B cell (primary cell): Measurements from ENCODE around the gene FMNL2. TPM values are rescaled to one million over a fixed set of nuclear protein-coding genes. Genes with fewer than 3 reads are reported as not detected.

Experiments
- ATAC-seq: fragments of 200-7000 bp; cut with Tn5 transposase; one replicate; pipeline ENCODE4 v1.10.0; 2021; ENCODE audit warnings: low read depth, mild to moderate bottlenecking, moderate number of reproducible peaks, moderate library complexity
- CTCF ChIA-PET: fragments of 350-600 bp; sonication (Branson Sonifier 250); formaldehyde crosslinking; loops from one replicate; lab custom pipeline; 2021; ENCODE audit warnings: antibody characterized with exemption, inconsistent platforms; lab: Charles Lee
- POLR2A ChIA-PET: fragments of 350-600 bp; sonication (Branson Sonifier 250); formaldehyde crosslinking; loops from one replicate; lab custom pipeline; 2021; ENCODE audit warnings: antibody characterized with exemption; lab: Charles Lee
- DNase-seq: peaks from one replicate; pipeline ENCODE4 v3.0.0; 2013
- H2AFZ ChIP-seq: 2 replicates; pipeline ENCODE4 v1.6.1; 2012; ENCODE audit warnings: mild to moderate bottlenecking, low read depth, low read length; ENCODE audit not compliant: insufficient read depth, poor library complexity, severe bottlenecking
- H3K27ac ChIP-seq, 2 donors: 1 replicate in 1 of 2; 2 replicates in 1 of 2; pipeline ENCODE4 v1.5.1; 2012 to 2013; ENCODE audit warnings: low read length in 2 of 2, mild to moderate bottlenecking in 2 of 2, moderate library complexity in 1 of 2
- H3K27me3 ChIP-seq, 4 experiments: fragments of 200-600 bp in 1 of 4; sonication (generic) in 1 of 4; replicated peaks in 1 of 4; 1 replicate in 2 of 4; 2 replicates in 2 of 4; pipeline versions ENCODE4 v1.6.1 to v1.7.0; 2013 to 2016; ENCODE audit warnings: low read length in 3 of 4, mild to moderate bottlenecking in 2 of 4, mixed read lengths in 1 of 4, moderate library complexity in 1 of 4; ENCODE audit not compliant: insufficient read depth in 4 of 4, control insufficient read depth in 3 of 4; ENCODE audit errors: control extremely low read depth in 1 of 4
- H3K36me3 ChIP-seq, 2 experiments: replicated peaks in 1 of 2; 1 replicate in 1 of 2; 2 replicates in 1 of 2; pipeline versions ENCODE4 v1.6.1 to v1.7.1; 2013; ENCODE audit warnings: low read length in 1 of 2; ENCODE audit not compliant: insufficient read depth in 2 of 2, control insufficient read depth in 1 of 2; ENCODE audit errors: control extremely low read depth in 1 of 2, extremely low read depth in 1 of 2
- H3K4me1 ChIP-seq, 2 donors: fragments of 200-600 bp in 1 of 2; sonication (generic) in 1 of 2; 1 replicate in 1 of 2; 2 replicates in 1 of 2; pipeline versions ENCODE4 v1.5.1 to v1.6.1; 2013 to 2017; ENCODE audit warnings: low read length in 2 of 2; ENCODE audit not compliant: control insufficient read depth in 2 of 2, insufficient read depth in 2 of 2
- H3K4me2 ChIP-seq: replicated peaks from 2 replicates; pipeline ENCODE3; 2012; ENCODE audit warnings: mild to moderate bottlenecking, low read depth, low read length; ENCODE audit not compliant: poor library complexity, severe bottlenecking
- H3K4me3 ChIP-seq, 5 experiments: fragments of 200-600 bp in 1 of 5; sonication (generic) in 1 of 5; 1 replicate in 3 of 5; 2 replicates in 2 of 5; pipeline versions ENCODE4 v1.5.1 to v1.7.0; 2011 to 2016; ENCODE audit warnings: low read length in 4 of 5, mild to moderate bottlenecking in 4 of 5, low read depth in 2 of 5, control low read depth in 1 of 5, moderate library complexity in 1 of 5; ENCODE audit not compliant: insufficient read depth in 1 of 5; ENCODE audit errors: control extremely low read depth in 1 of 5, extremely low read depth in 1 of 5
- H3K79me2 ChIP-seq: fragments of 200-600 bp; sonication (generic); one replicate; pipeline ENCODE4 v1.6.0; 2016; ENCODE audit warnings: low read length; ENCODE audit not compliant: control insufficient read depth, insufficient read depth
- H3K9ac ChIP-seq: fragments of 200-600 bp; sonication (generic); 2 replicates; pipeline ENCODE4 v1.6.1; 2017; ENCODE audit warnings: mild to moderate bottlenecking, low read length, moderate library complexity
- H3K9me3 ChIP-seq, 3 donors: one replicate each; pipeline versions ENCODE4 v1.6.1 to v1.7.1; 2013; ENCODE audit warnings: low read length in 2 of 3; ENCODE audit not compliant: control insufficient read depth in 2 of 3, insufficient read depth in 1 of 3; ENCODE audit errors: control extremely low read depth in 1 of 3
- H4K20me1 ChIP-seq: 2 replicates; pipeline ENCODE4 v1.6.0; 2012; ENCODE audit warnings: mild to moderate bottlenecking, low read length; ENCODE audit not compliant: insufficient read depth, control insufficient read depth, poor library complexity, severe bottlenecking
- H3K27ac Mint-ChIP-seq: one replicate; pipeline ENCODE4 v1.8.0; 2021; ENCODE audit warnings: mixed read lengths
- H3K27me3 Mint-ChIP-seq: one replicate; pipeline ENCODE4 v1.8.0; 2021; ENCODE audit warnings: mixed read lengths
- H3K4me1 Mint-ChIP-seq: one replicate; pipeline ENCODE4 v1.8.0; 2021; ENCODE audit warnings: mixed read lengths
- H3K4me3 Mint-ChIP-seq: one replicate; pipeline ENCODE4 v1.8.0; 2021; ENCODE audit warnings: mixed read lengths
- H3K9me3 Mint-ChIP-seq: one replicate; pipeline ENCODE4 v1.8.0; 2022; ENCODE audit warnings: mixed read lengths; ENCODE audit not compliant: insufficient read depth
- EZH2 ChIP-seq: IDR thresholded peaks from 2 replicates; pipeline ENCODE4 v1.6.1; 2012; ENCODE audit warnings: borderline replicate concordance, low read depth, mild to moderate bottlenecking, moderate library complexity, low read length; ENCODE audit not compliant: insufficient read depth, poor library complexity, severe bottlenecking
- WGBS: methylation state at CpG from one replicate; pipeline ENCODE4 v1.1.5; 2013; ENCODE audit warnings: missing lambda C conversion rate; ENCODE audit not compliant: insufficient coverage; 5-methylcytosine and 5-hydroxymethylcytosine counted together
- intact Hi-C: fragments of 100-400 bp; cut with micrococcal nuclease; formaldehyde crosslinking; loops from one replicate; pipeline ENCODE4 v1.10.0; 2022
- polyA plus RNA-seq: library from polyadenylated mRNA; depleted of rRNA; stranded (reverse); fragments of >200 nt; gene quantifications from 2 replicates; pipeline ENCODE4 v1.2.3, GENCODE V29; 2012
- total RNA-seq, 2 donors: library from RNA; stranded (reverse); fragments of 120-200 nt in 1 of 2; gene quantifications; 1 replicate in 1 of 2; 2 replicates in 1 of 2; pipeline versions ENCODE4 v1.2.3 to v1.2.4, GENCODE V29; 2013 to 2022
- TF ChIP-seq, protein P1 (sequence below): fragments of 200-600 bp; IDR thresholded peaks from one replicate; pipeline ENCODE4 v1.8.0; 2022; ENCODE audit warnings: antibody characterized with exemption, mild to moderate bottlenecking

FMNL2 gene
- total and polyA plus RNA-seq, 2 donors (not counting 1 experiment from before 2014, with no cell fraction given) = 0.73 to 8.8 TPM

DNA sequence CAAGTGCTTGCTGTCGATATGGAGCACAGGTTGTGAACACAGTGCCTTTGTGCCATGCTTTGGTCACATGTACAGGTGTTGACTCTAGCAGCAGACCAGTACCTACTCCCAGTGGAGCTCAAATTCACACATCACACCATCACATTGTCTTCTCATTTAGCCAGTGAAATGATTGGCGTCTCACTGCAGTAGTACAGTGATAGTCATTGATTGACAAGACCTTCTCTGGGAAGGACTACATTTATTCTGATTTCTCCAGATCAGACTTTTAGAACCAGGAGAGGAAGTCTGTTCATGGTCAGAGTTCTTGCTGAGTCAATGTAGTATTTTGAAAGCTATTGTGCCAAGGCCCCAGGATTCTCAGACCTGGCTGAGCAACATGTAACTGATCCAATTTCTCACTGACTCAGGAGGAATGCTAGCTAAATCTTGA, 75.2 kb downstream of the FMNL2 start:
- H4K20me1 ChIP-seq = no peaks in the 10 kb centered on the region
- TF ChIP-seq, protein P1, sequence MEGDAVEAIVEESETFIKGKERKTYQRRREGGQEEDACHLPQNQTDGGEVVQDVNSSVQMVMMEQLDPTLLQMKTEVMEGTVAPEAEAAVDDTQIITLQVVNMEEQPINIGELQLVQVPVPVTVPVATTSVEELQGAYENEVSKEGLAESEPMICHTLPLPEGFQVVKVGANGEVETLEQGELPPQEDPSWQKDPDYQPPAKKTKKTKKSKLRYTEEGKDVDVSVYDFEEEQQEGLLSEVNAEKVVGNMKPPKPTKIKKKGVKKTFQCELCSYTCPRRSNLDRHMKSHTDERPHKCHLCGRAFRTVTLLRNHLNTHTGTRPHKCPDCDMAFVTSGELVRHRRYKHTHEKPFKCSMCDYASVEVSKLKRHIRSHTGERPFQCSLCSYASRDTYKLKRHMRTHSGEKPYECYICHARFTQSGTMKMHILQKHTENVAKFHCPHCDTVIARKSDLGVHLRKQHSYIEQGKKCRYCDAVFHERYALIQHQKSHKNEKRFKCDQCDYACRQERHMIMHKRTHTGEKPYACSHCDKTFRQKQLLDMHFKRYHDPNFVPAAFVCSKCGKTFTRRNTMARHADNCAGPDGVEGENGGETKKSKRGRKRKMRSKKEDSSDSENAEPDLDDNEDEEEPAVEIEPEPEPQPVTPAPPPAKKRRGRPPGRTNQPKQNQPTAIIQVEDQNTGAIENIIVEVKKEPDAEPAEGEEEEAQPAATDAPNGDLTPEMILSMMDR = no peak
- no peaks in the 10 kb centered on the region for H3K36me3 ChIP-seq
- H3K9me3 ChIP-seq = no peaks in the 10 kb centered on the region
- no peaks in the 10 kb centered on the region for H3K79me2 ChIP-seq
- Mint-ChIP-seq H3K4me3 (no peak overlapping the region), H3K27me3 (no peaks in the 10 kb centered on the region), H3K9me3 (no peaks in the 10 kb centered on the region), H3K27ac (no peak overlapping the region), H3K4me1 (peaks cover 25% of the 10 kb centered on the region)
- no peaks in the 10 kb centered on the region for H3K27me3 ChIP-seq
- no peak overlapping the region for H2AFZ ChIP-seq
- peaks cover 17% of the 10 kb centered on the region in 2 donors for H3K4me1 ChIP-seq
- no peak overlapping the region for H3K9ac ChIP-seq
- no peak overlapping the region for H3K4me2 ChIP-seq
- no peak overlapping the region for H3K4me3 ChIP-seq
- ATAC-seq = no peak
- intact Hi-C loops = no loop called here
- POLR2A ChIA-PET = no interaction called here
- no peak for DNase-seq
- WGBS = 100% methylated on average over 1 of the region's 2 CpGs
- CTCF ChIA-PET = interaction anchor here (1.0 to 1.1 kb wide), 2 partner anchors 9 to 234 kb away, joined by 3 read pairs; partner anchors contain the start of gene STAM2
- no peak overlapping the region for H3K27ac ChIP-seq

DNA sequence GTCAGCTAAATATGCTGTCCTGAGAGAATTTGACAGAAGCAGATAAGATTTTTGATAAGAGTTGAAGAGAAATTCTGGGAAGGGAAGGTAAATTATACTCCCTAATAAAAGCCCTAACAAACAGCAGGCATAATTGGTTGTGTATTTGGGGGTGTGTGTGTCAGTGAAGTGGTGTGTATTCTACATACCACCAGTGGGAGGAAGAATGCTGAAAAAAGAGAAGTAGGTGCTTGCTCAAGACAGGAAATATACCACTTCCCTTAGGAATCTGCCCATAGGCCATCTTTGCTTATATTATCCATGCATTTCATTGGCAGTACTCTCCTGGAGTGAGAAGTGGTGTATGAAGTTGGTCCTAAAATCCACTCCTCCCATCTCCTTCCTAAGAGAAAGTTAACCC, 76.2 kb downstream of the FMNL2 start:
- Histone ChIP-seq H4K20me1 (no peaks in the 10 kb centered on the region), H3K4me2 (no peak overlapping the region), H3K9me3 (no peaks in the 10 kb centered on the region), H3K79me2 (no peaks in the 10 kb centered on the region), H2AFZ (no peak overlapping the region), H3K4me1 (peaks cover 16 to 17% of the 10 kb centered on the region in 2 donors), H3K27ac (no peak overlapping the region), H3K4me3 (no peak overlapping the region), H3K36me3 (no peaks in the 10 kb centered on the region), H3K27me3 (no peaks in the 10 kb centered on the region), H3K9ac (no peak overlapping the region)
- no peak overlapping the region for H3K27ac Mint-ChIP-seq
- no peaks in the 10 kb centered on the region for H3K27me3 Mint-ChIP-seq
- no peak for TF ChIP-seq EZH2
- TF ChIP-seq, protein P1 = no peak
- ATAC-seq = no peak
- H3K4me1 Mint-ChIP-seq = peaks cover 23% of the 10 kb centered on the region
- H3K9me3 Mint-ChIP-seq = no peaks in the 10 kb centered on the region
- no peak for DNase-seq
- POLR2A ChIA-PET = no interaction called here
- intact Hi-C loops = no loop called here
- H3K4me3 Mint-ChIP-seq = no peak overlapping the region
- CTCF ChIA-PET = interaction anchor here (1.0 kb wide), 1 partner anchor 8 kb away, joined by 3 read pairs; no protein-coding TSS in a partner anchor
